ENCODE measurements around the gene PLEK. TPM values are rescaled to one million over a fixed set of nuclear protein-coding genes. Genes with fewer than 3 reads are reported as not detected.

Gene PLEK
- total and polyA plus RNA-seq, 12 donors: 4.5 to 29.4 (median 11.7) TPM

DNA sequence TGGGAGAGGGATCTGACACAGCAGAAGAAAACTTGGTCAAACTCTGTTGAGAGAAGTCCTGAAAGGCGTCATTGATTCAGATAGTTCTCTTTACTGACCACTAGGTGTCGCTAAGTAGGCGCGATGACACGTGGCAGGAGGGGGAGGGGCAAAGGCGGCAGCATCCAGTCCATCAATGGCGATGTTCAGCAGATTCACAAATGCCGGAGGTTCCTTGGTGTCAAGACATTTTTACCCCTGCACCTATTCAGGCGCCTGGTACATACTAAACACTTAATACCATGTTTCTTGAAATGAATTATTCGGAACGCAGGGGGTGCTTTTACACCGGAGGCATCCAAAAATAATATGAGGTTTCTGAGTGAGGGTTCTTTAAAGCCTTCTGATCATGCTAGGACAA lies 3.0 kb upstream of the PLEK start:
- intact Hi-C loops (cut with DNase I): loop anchor here in 1 of 2 donors (10.0 kb wide), 1 partner anchor 73 kb away; no protein-coding TSS in a partner anchor
- TF ChIP-seq POLR2A (IDR thresholded peaks at IDR 0.05): no peak
- TF ChIP-seq, protein P1, sequence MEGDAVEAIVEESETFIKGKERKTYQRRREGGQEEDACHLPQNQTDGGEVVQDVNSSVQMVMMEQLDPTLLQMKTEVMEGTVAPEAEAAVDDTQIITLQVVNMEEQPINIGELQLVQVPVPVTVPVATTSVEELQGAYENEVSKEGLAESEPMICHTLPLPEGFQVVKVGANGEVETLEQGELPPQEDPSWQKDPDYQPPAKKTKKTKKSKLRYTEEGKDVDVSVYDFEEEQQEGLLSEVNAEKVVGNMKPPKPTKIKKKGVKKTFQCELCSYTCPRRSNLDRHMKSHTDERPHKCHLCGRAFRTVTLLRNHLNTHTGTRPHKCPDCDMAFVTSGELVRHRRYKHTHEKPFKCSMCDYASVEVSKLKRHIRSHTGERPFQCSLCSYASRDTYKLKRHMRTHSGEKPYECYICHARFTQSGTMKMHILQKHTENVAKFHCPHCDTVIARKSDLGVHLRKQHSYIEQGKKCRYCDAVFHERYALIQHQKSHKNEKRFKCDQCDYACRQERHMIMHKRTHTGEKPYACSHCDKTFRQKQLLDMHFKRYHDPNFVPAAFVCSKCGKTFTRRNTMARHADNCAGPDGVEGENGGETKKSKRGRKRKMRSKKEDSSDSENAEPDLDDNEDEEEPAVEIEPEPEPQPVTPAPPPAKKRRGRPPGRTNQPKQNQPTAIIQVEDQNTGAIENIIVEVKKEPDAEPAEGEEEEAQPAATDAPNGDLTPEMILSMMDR (IDR thresholded peaks at IDR 0.05): peak; percentile 45 to 89 (median 80)
- Histone ChIP-seq H3K27me3 (no peaks in the 10 kb centered on the region), H3K27ac (peak overlapping the region in 1 of 5 donors; percentile 27), H3K4me3 (no peak overlapping the region), H3K9me3 (replicated peaks in 1 of 3) (no peaks in the 10 kb centered on the region), H3K36me3 (replicated peaks in 1 of 2) (no peaks in the 10 kb centered on the region), H3K4me1 (replicated peaks in 1 of 2) (peaks cover 0 to 4% of the 10 kb centered on the region in 2 donors)
- DNase-seq: peak; percentile 47 to 87 (median 70)
- WGBS, 4 donors: 24 to 43% (median 34%) methylated on average over 7 to 12 of the region's 12 CpGs

DNA sequence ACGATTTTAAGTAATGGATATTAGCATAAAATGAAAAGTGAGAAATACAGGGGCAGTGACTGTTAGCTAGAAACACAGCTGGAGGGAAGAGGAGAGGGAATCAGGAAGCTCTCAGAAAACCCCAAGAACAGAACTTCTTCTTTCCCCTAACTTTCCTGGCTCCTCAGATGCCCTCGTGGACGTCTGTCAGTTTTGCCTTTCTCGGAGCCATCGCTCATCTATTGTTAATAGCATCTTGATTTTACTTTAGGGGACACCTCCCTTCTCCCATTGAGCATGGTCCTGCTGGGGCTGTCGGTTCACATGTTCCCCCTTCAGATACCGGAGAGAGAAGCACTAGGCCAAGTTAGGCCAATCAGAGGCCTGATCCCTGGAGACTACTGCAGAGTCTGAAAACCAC lies 2.3 kb upstream of the PLEK start:
- 73 to 82% (median 77%) methylated on average over 7 of the region's 7 CpGs for WGBS, 4 donors
- DNase-seq: no peak
- Histone ChIP-seq H3K9me3 (replicated peaks in 1 of 3) (no peaks in the 10 kb centered on the region), H3K27ac (peak overlapping the region in 1 of 5 donors; percentile 9), H3K27me3 (no peaks in the 10 kb centered on the region), H3K36me3 (replicated peaks in 1 of 2) (no peaks in the 10 kb centered on the region), H3K4me3 (no peak overlapping the region), H3K4me1 (replicated peaks in 1 of 2) (peaks cover 0 to 4% of the 10 kb centered on the region in 2 donors)
- intact Hi-C loops (cut with DNase I): loop anchor here in 1 of 2 donors (10.0 kb wide), 1 partner anchor 72 kb away; no protein-coding TSS in a partner anchor
- no peak for TF ChIP-seq POLR2A (IDR thresholded peaks at IDR 0.05)

DNA sequence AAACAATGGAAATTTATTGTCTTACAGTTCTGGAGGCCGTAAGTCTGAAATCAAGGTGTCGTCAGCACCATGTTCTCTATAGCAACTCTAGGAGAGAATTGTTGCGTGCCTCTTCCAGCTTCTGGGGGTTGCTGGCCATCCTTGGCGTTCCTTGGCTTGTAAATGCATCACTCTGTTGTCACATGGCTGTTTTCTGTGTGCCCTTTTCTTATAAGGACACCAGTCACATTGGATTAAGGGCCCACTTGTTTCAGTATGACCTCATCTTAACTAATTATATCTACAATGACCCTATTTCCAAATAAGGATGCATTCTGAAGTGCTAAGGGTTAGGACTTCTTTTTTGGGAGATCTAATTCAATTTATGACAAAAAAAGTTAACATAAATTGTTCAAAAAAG lies 1.4 kb upstream of the PLEK start:
- WGBS, 4 donors: 77 to 88% (median 85%) methylated on average over 4 of the region's 4 CpGs
- TF ChIP-seq, protein P1 (IDR thresholded peaks at IDR 0.05): no peak
- no peak for TF ChIP-seq POLR2A (IDR thresholded peaks at IDR 0.05)
- intact Hi-C loops (cut with DNase I): loop anchor here in 1 of 2 donors (10.0 kb wide), 1 partner anchor 71 kb away; no protein-coding TSS in a partner anchor

DNA sequence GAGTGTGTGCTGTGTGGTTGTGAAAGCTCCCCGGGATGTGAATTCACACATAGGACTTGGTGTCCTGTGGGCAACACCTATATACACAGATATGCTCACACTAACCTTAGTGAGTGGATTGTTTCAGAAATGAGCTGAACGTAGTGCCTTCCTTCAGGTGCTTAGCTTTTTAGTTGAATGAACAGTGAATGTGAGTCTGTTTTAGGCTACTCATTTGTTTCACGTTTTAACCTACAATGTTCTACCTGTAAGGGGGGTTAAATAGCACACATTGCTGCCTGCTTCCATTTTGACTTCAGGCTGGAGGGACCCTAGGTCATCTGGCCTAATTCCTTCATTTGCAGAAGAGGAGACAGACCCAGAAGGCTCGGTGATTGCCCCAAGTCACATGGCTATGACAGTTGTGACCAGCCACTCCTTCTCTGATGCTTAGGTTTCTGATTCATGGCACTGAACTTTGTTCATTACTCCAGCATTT lies 1.0 kb downstream of the PLEK start:
- Histone ChIP-seq H3K36me3 (replicated peaks in 1 of 2) (no peaks in the 10 kb centered on the region), H3K27ac (peak overlapping the region in 1 of 5 donors; percentile 38), H3K27me3 (no peaks in the 10 kb centered on the region), H3K9me3 (replicated peaks in 1 of 3) (no peaks in the 10 kb centered on the region), H3K4me1 (replicated peaks in 1 of 2) (peaks cover 0 to 4% of the 10 kb centered on the region in 2 donors), H3K4me3 (peak overlapping the region in 1 of 4 donors; percentile 23)
- 66 to 76% (median 73%) methylated on average over 2 to 4 of the region's 4 CpGs for WGBS, 4 donors
- no peak for TF ChIP-seq POLR2A (IDR thresholded peaks at IDR 0.05)
- TF ChIP-seq, protein P1 (IDR thresholded peaks at IDR 0.05): no peak
- peak in 3 of 7 donors; percentile 15 to 54 (median 24) for DNase-seq
- intact Hi-C loops (cut with DNase I): loop anchor here (5.0 to 10.0 kb wide), 2 partner anchors 69 to 71 kb away; no protein-coding TSS in a partner anchor

More for the DNA sequence above, 1.4 kb upstream of the PLEK start:
- Histone ChIP-seq H3K36me3 (replicated peaks in 1 of 2) (no peaks in the 10 kb centered on the region), H3K4me3 (no peak overlapping the region), H3K27ac (no peak overlapping the region), H3K9me3 (replicated peaks in 1 of 3) (no peaks in the 10 kb centered on the region), H3K4me1 (replicated peaks in 1 of 2) (peaks cover 0 to 4% of the 10 kb centered on the region in 2 donors), H3K27me3 (no peaks in the 10 kb centered on the region)
- DNase-seq: no peak

Data from adrenal gland (tissue), 12 donors.